Kidney epithelial cell (primary cell): Measurements from ENCODE around the gene LINC01488. TPM values are rescaled to one million over a fixed set of nuclear protein-coding genes. Genes with fewer than 3 reads are reported as not detected.

Experiments
- DNase-seq: peaks from one replicate; pipeline ENCODE4 v3.0.0-alpha.2; 2010; ENCODE audit warnings: low read depth
- H3K27me3 ChIP-seq: 2 replicates; pipeline ENCODE4 v1.6.0; 2011; ENCODE audit warnings: low read length; ENCODE audit not compliant: control insufficient read depth, insufficient read depth
- H3K36me3 ChIP-seq: 2 replicates; pipeline ENCODE4 v1.5.1; 2011; ENCODE audit warnings: low read length; ENCODE audit not compliant: control insufficient read depth, insufficient read depth
- H3K4me3 ChIP-seq: 2 replicates; pipeline ENCODE4 v1.5.1; 2011; ENCODE audit warnings: low read depth, mild to moderate bottlenecking, control low read depth, low read length
- CTCF ChIP-seq: IDR thresholded peaks from 2 replicates; pipeline ENCODE4 v1.5.1; 2011; ENCODE audit warnings: mild to moderate bottlenecking, moderate library complexity, low read length, control low read depth, inconsistent platforms; ENCODE audit not compliant: insufficient read depth, poor library complexity, severe bottlenecking
- total RNA-seq: library from RNA; depleted of rRNA; stranded (reverse); fragments of >200 nt; gene quantifications from 2 replicates; pipeline ENCODE4 v1.2.3, GENCODE V29; 2015

The LINC01488 gene
- total RNA-seq, 1 donor from 2014 or later = not detected

- DNase-seq = no peak
- Histone ChIP-seq H3K27me3 (no peaks in the 10 kb centered on the region), H3K4me3 (no peak overlapping the region), H3K36me3 (no peaks in the 10 kb centered on the region)
- no peak for TF ChIP-seq CTCF
Observed at GRCh38 chr11:69498614-69499175, 17.2 kb downstream of the LINC01488 start.

- no peak for TF ChIP-seq CTCF
Observed at GRCh38 chr11:69499186-69499917, 17.9 kb downstream of the LINC01488 start.

DNA sequence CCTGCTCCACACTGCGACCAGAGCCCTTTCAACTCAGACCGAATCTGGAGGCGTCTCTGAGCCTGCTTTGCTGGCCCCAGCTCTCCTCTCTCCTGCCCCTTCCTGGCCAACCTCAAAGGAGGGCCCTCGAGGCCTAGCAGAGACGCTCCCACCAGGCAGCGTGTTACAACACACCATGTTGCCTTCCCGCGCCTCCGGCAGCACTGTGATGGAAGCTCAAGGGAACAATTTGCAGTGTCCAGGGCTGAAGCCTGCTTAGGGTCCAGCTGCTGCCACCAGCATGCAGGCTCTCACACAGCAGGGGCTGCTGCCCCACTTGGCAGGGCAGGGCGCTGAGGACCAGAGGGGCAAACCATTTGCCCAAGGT is 18.4 kb downstream of the LINC01488 start:
- no peak for DNase-seq
- Histone ChIP-seq H3K4me3 (no peak overlapping the region), H3K36me3 (no peaks in the 10 kb centered on the region), H3K27me3 (no peaks in the 10 kb centered on the region)
- no peak for TF ChIP-seq CTCF

More at GRCh38 chr11:69499186-69499917, 17.9 kb downstream of the LINC01488 start:
- Histone ChIP-seq H3K4me3 (no peak overlapping the region), H3K36me3 (no peaks in the 10 kb centered on the region), H3K27me3 (no peaks in the 10 kb centered on the region)
- DNase-seq = no peak

- no peak for TF ChIP-seq CTCF
- Histone ChIP-seq H3K4me3 (no peak overlapping the region), H3K27me3 (no peaks in the 10 kb centered on the region), H3K36me3 (no peaks in the 10 kb centered on the region)
- no peak for DNase-seq
Observed at GRCh38 chr11:69500285-69501120, 19.0 kb downstream of the LINC01488 start.

- Histone ChIP-seq H3K36me3 (no peaks in the 10 kb centered on the region), H3K4me3 (no peak overlapping the region), H3K27me3 (no peaks in the 10 kb centered on the region)
- no peak for DNase-seq
- no peak for TF ChIP-seq CTCF
Observed at GRCh38 chr11:69501121-69501489, 19.6 kb downstream of the LINC01488 start.
